GM12872 (cell line): ENCODE results near the gene L1CAM.
A peak's percentile ranks its signal among the peaks of the same experiment; 100 is the strongest.

Experiments used
- TF ChIP-seq, protein P1 (sequence below): IDR thresholded peaks from 3 replicates; pipeline ENCODE4 v1.5.1; 2011; ENCODE audit warnings: low read depth, mild to moderate bottlenecking, low read length, moderate library complexity; ENCODE audit not compliant: insufficient read depth

The L1CAM gene

DNA sequence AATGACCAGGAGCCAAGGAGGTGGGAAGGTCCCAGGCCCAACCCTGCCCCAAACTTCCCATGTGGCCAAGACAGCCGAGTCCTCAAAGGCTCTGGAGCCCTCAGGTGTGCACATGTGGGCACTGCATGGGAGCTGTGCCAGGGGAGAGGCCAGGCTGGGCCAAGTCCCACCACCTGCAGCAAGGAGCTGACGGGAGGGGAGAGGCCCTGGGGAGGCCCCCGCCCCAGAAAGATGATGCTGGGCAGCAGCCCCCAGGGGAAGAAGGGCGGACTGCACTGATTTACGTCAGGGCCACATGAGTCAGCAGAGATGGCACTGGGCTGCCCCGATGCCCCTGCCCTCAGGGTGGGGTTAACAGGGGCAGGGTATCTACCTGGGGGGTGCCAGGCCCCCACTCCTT is 1.4 kb downstream of the L1CAM start:
- TF ChIP-seq, protein P1, sequence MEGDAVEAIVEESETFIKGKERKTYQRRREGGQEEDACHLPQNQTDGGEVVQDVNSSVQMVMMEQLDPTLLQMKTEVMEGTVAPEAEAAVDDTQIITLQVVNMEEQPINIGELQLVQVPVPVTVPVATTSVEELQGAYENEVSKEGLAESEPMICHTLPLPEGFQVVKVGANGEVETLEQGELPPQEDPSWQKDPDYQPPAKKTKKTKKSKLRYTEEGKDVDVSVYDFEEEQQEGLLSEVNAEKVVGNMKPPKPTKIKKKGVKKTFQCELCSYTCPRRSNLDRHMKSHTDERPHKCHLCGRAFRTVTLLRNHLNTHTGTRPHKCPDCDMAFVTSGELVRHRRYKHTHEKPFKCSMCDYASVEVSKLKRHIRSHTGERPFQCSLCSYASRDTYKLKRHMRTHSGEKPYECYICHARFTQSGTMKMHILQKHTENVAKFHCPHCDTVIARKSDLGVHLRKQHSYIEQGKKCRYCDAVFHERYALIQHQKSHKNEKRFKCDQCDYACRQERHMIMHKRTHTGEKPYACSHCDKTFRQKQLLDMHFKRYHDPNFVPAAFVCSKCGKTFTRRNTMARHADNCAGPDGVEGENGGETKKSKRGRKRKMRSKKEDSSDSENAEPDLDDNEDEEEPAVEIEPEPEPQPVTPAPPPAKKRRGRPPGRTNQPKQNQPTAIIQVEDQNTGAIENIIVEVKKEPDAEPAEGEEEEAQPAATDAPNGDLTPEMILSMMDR: peak; percentile 34; the same call in 2 of the 3 replicates

GRCh38 chrX:153884136-153884535 is 1.8 kb downstream of the L1CAM start:
- TF ChIP-seq, protein P1: no peak

DNA sequence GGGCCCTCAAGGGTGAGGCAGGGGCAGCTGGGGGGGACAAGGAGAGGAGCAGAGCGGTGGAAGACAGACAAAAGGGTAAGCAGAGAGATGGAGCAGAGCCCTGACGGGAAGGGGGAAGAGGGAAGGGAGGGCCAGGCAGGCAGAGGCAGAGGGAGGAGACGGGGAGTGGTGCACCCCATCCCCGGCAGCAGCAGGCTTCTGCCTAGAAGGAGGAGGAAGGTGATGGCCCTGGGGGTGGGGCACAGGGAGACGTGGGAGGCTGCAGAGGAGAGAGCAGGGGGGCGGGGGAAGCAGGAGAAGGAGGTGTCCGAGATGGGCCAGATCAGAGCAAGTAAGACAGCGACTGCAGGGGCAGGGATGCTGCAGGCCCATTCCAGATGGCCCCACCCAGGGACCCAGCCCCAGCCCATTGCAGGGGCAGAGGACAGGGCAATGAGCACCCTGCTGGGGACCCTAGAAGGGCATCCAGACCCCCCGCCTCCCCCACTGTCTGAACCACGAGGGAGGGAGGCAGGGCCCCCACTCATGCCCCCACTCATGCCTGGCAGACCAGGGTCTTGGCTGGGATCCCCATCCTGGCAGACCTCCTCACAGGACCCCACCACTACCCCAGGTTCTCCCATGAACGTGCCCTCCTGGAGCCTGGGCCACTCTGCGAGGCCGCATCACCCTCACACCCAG is 2.7 kb downstream of the L1CAM start:
- TF ChIP-seq, protein P1: no peak

DNA sequence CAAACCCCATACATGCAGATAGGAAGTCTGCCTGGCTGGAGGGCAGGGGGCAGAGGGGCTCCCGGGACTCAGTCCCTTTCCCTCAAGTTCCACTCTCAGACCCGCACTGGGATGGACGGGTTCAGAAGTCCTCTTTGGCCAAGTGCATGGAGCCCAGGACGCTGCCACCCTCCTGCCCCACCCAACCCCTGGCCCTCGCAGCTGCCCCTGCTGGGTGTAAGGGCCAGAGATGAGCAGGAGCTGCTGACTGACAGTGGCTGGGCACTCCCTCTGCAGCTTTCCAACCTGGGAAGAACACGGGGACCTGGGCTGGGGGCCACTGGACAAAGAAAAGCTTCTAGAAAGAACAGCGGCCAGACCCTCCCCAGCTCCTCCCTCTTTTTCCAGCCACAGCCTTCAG is 3.4 kb downstream of the L1CAM start:
- TF ChIP-seq, protein P1: no peak

- TF ChIP-seq, protein P1: no peak
Measured at GRCh38 chrX:153882086-153882498, 3.9 kb downstream of the L1CAM start.

DNA sequence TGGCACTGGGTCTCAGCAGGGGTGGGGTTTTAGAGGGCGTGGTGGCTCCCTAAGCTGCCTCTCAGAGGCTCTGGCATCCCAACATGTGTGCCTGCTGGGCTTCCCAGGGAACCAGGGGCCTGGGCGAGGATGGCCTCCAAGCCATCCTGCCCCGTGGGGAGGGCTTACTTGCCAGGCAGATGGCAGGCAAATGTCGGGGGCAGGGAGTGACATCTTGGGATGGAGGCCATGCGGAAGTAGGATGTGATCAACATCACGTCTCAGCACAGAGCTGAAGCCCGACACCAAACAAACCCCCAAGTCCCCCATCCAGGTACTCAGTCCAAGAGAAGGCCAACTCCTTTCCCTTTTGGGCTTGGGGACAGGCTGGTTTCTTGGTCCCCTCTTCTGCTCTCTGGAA is 4.7 kb downstream of the L1CAM start:
- TF ChIP-seq, protein P1: no peak

DNA sequence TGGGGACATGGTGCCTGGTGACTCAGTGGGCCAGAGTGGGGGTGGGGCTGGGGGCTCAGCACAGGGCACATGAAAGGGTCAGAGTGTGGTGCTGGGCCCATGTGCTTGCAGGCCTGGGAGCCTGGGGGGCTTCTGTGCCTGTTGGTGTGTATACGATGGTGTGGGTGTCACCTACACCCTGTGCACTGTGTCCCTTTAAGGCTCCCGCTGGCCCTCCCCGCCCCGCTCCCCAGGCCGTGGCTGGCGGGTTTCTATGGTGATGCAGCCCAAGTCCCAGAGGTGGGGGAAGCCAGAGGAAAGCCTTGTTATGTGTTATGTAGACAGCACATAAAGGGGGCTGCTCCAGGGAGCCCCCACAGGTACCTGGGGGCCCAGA is 5.5 kb downstream of the L1CAM start:
- TF ChIP-seq, protein P1: no peak
